Stimulated activated CD4-positive, alpha-beta T cell treated with anti-CD3 and anti-CD28 coated beads, Interleukin-4, amount 100 ng/mL, for 1 hour (primary cell): ENCODE measurements around the gene SLC35C1.
"Not testable (repeated sequence)": the region's sequence is repeated elsewhere in the genome, so short reads cannot be mapped to it uniquely, and the experiment has no call there.

Experiments
- DNase-seq: peaks from one replicate; pipeline ENCODE4 v3.0.0-alpha.2; 2020

The SLC35C1 gene

DNA sequence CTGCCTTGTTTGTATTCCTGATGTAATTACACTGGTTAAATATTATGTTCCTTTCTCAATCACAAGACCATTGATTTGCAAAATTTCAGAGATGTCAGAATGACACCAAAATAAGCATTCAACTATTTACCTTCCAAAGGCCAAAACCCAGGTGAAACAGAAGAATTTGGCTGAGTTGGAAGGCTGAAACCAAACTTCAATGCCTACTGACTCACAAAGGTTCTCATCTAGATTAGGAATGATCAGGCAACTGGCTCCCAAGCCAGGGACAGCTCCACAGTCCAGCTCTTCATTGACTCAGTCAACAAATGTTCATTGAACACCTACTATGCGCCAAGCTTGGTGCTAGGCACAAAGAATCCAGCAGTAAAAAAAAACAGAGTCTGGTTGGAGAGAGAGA, 13.4 kb upstream of the SLC35C1 start:
- DNase-seq: no peak

DNA sequence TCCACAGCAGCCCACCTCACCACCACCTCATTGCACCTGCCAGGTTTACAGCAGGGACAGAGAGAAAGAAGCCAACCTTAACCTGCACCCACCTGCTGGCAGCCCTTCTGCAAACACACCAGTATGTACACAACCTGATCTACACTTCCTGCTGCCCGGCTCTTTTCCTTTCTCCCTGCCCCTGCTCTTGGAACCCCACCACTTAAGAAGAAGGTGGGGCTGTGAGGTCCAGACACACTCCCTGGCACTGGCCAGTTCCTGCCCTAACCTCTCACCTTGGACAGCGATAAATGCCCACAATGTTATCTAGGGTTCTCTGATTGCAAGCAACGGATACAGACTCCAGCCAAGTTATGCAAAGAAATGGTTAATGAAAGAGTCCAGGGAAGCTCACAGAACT, 10.8 kb upstream of the SLC35C1 start:
- DNase-seq: no peak

DNA sequence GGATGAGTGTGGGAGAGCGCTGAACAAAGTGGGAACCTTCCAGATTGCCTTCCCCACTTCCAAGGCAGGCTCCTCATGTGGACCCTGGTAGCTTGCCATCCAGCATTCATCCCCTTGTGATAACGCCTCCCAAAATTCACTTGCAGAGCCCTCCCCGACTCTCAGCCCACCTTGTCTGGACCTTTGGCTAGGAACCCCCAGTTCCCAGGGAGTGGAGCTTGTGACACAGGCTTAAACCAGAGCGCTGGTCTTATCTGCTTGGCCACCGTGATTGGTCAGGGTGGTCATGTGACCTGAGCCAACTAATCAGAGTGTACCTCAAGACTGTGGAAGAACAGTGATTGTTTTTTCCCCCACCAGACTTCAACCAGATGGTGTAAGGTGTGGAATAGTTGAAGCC, 9.6 kb upstream of the SLC35C1 start:
- no peak for DNase-seq

DNA sequence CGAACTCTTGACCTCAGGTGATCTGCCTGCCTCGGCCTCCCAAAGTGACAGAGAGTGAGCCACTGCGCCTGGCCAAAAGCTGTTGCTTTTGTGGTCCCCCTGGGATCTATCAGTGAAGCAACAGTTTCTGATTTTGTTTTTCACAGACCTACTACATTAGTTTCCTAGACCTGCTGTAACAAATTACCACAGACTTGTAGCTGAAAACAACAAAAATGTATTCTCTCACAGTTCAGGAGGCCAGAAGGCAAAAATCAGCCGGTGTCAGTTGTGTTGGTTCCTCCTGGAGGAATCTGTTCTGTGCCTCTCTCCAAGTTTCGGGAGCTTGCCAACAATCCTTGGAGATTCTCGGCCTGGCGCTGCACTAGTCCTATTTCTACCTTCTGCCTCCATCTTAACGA, 8.5 kb upstream of the SLC35C1 start:
- DNase-seq: no peak

- DNase-seq: no peak
These were observed 6.0 kb upstream of the SLC35C1 start for GRCh38 chr11:45798793-45799441.

GRCh38 chr11:45799562-45799961, 5.4 kb upstream of the SLC35C1 start:
- no peak for DNase-seq

DNA sequence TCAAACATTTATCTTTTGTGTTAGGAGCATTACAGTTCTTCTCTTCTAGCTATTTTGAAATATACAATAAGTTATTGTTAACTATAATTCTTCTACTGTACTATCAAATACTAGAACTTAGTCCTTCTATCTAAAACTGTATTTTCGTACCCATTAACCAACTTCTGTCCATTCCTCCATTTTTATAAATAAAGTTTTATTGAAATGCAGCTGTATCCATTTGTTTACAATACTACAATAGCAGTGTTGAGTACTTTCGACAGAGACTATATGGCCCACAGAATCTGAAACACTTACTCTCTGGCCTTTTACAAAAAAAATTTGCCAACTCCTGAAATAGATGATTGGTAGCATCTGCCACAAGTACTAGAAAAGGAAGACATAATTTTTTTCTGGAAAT, 4.7 kb upstream of the SLC35C1 start:
- DNase-seq: no peak

- DNase-seq: no peak
These were observed 3.1 kb upstream of the SLC35C1 start for GRCh38 chr11:45801723-45802315.

GRCh38 chr11:45802531-45803317, 2.2 kb upstream of the SLC35C1 start:
- no peak for DNase-seq

- DNase-seq: peak; percentile 65
These were observed 783 bp upstream of the SLC35C1 start for GRCh38 chr11:45803971-45804760.

DNA sequence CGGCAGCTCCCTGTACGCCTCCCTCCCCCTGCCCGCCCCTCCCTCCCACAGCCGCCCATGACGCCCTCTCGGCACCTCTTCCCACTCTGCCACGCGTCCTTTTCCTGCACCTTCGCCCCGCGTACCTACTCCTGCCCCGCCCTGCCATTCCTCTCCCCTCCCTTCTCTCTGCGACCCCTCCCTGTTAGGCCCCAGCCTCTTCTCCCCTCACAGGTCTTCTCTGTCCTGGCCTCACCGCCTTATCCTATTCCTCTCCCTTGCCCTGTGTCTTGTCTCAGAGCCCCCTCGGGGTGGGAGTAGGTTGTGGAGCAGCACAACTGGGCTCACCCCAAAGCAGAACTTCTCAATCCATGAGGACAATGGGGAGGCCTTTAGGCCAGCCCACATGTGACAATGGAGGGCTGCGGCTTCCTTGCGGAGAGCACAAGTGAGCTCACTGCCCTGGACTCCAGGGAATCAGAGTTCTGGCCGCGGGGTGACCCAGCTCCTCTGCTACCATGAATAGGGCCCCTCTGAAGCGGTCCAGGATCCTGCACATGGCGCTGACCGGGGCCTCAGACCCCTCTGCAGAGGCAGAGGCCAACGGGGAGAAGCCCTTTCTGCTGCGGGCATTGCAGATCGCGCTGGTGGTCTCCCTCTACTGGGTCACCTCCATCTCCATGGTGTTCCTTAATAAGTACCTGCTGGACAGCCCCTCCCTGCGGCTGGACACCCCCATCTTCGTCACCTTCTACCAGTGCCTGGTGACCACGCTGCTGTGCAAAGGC, 539 bp downstream of the SLC35C1 start:
- no peak for DNase-seq

- no peak for DNase-seq
These were observed 1.4 kb downstream of the SLC35C1 start for GRCh38 chr11:45806072-45806933.

GRCh38 chr11:45806937-45807791, 2.2 kb downstream of the SLC35C1 start:
- DNase-seq: no peak

- DNase-seq: no peak
These were observed 2.9 kb downstream of the SLC35C1 start for GRCh38 chr11:45807792-45808238.

- not testable (repeated sequence) for DNase-seq
These were observed 3.5 kb downstream of the SLC35C1 start for GRCh38 chr11:45808427-45808826.

GRCh38 chr11:45809456-45810395, 4.8 kb downstream of the SLC35C1 start:
- DNase-seq: no peak

GRCh38 chr11:45810431-45811108, 5.6 kb downstream of the SLC35C1 start:
- no peak for DNase-seq

GRCh38 chr11:45811109-45811435, 6.1 kb downstream of the SLC35C1 start:
- no peak for DNase-seq
